Heart left ventricle (tissue), 16 donors: ENCODE results near the gene UCMA. TPM values are rescaled to one million over a fixed set of nuclear protein-coding genes. Genes with fewer than 3 reads are reported as not detected.

ENCODE experiments used
- ATAC-seq, 4 donors: fragments of 200-7000 bp; cut with Tn5 transposase; one replicate each; pipeline ENCODE4 v1.9.1; 2020 to 2022; ENCODE audit warnings: moderate library complexity in 4 of 4, mild to moderate bottlenecking in 3 of 4, moderate number of reproducible peaks in 1 of 4
- DNase-seq, 5 donors: peaks; one replicate each; pipeline ENCODE4 v3.0.0-alpha.2; 2020
- H3K27ac ChIP-seq, 12 donors: fragments of 200-600 bp; sonication (generic) in 4 of 12; one replicate each; pipeline versions ENCODE4 v1.5.0 to v1.8.0; 2016 to 2022; ENCODE audit warnings: mild to moderate bottlenecking in 2 of 12
- H3K27me3 ChIP-seq, 9 donors: fragments of 200-600 bp; sonication (generic) in 2 of 9; one replicate each; pipeline versions ENCODE4 v1.5.1 to v1.8.0; 2016 to 2022; ENCODE audit warnings: mild to moderate bottlenecking in 3 of 9
- H3K36me3 ChIP-seq, 9 donors: fragments of 200-600 bp; sonication (generic) in 2 of 9; one replicate each; pipeline versions ENCODE4 v1.5.0 to v1.8.0; 2018 to 2022; ENCODE audit warnings: mild to moderate bottlenecking in 2 of 9
- H3K4me1 ChIP-seq, 12 donors: fragments of 200-600 bp; sonication (generic) in 4 of 12; one replicate each; pipeline versions ENCODE4 v1.5.0 to v1.8.0; 2016 to 2022; ENCODE audit warnings: mild to moderate bottlenecking in 3 of 12
- H3K4me3 ChIP-seq, 12 donors: fragments of 200-600 bp; sonication (generic) in 4 of 12; one replicate each; pipeline versions ENCODE4 v1.5.0 to v1.8.0; 2017 to 2022; ENCODE audit warnings: mild to moderate bottlenecking in 9 of 12, moderate library complexity in 4 of 12
- H3K9me3 ChIP-seq, 12 donors: fragments of 200-600 bp; sonication (generic) in 4 of 12; one replicate each; pipeline versions ENCODE4 v1.5.0 to v1.8.0; 2016 to 2022; ENCODE audit warnings: mild to moderate bottlenecking in 1 of 12
- POLR2A ChIP-seq, 2 donors: fragments of 450-650 bp; IDR thresholded peaks; one replicate each; pipeline ENCODE4 v1.6.1; 2017; ENCODE audit warnings: antibody characterized with exemption in 2 of 2, mild to moderate bottlenecking in 2 of 2, moderate library complexity in 2 of 2
- WGBS, 4 donors: extraction: QIAGEN DNeasy Blood & Tissue Kit in 2 of 4; methylation state at CpG; one replicate each; pipeline versions ENCODE4 v1.1.5 to v1.1.7; 2013 to 2018; 5-methylcytosine and 5-hydroxymethylcytosine counted together
- intact Hi-C, 10 donors: fragments of 100-400 bp; cut with DNase I; formaldehyde crosslinking; loops; one replicate each; pipeline versions ENCODE4 v1.11.1 to v1.14.2; 2022
- polyA plus RNA-seq, 2 donors: library from polyadenylated mRNA; stranded (reverse); fragments of 200-250 nt; gene quantifications; one replicate each; pipeline ENCODE4 v1.2.3, GENCODE V29; 2013
- total RNA-seq, 9 donors: library from RNA; depleted of rRNA in 2 of 9; stranded (reverse); fragments of >200 nt in 2 of 9; fragmentation: NEBNext Ultra II Directional in 3 of 9; extraction: Animal tissue kit (Norgen Biotek cat#: 25700) in 3 of 9; gene quantifications; one replicate each; pipeline versions ENCODE4 v1.1.0 to v1.2.4, GENCODE V29; 2016 to 2023
- TF ChIP-seq, protein P1 (sequence below), 12 donors: fragments of 200-600 bp; sonication (generic) in 4 of 12; IDR thresholded peaks; one replicate each; pipeline versions ENCODE4 v1.5.0 to v1.8.0; 2018 to 2022; ENCODE audit warnings: antibody characterized with exemption in 12 of 12, mild to moderate bottlenecking in 5 of 12
- donor health status: ischemic (EF 13 %, LVEDD 7.1; RV severe dilation, severe dysfunction).
- donor health status: healthy with polysubstance abuse.
- donor health status: DM: no; HTN: yes; CAD: no.
- donor health status: DM: no; HTN: no; CAD: no.
- donor health status: ischemic (EF 25% LVEDD 6.9; RV normal size, moderate dysfunction).
- donor health status: ischemic (EF 25% LVEDD 5.7; RV mildly dilated, moderate dysfunction).
- donor health status: healthy.
- donor health status: DM: yes; HTN: yes; CAD: no.
- donor health status: ischemic (EF 35%, LVEDD 5.7; RV mildly dilated, moderate dysfunction).
- donor health status: nonischemic (EF 11% LVEDD 7.7; RV severe dilation, severe dysfunction).
- donor health status: DM: yes; HTN: yes; CAD: no.
- donor health status: PGD.
- donor health status: ischemic (EF 29% LVEDD 5.4; RV normal size, mild dysfunction).
- donor health status: nonischemic (EF 23%, LVEDD 6.1; RV moderate dilation, normal function).

The UCMA gene
- total and polyA plus RNA-seq, 11 donors = 0.38 TPM; not detected in 10

DNA sequence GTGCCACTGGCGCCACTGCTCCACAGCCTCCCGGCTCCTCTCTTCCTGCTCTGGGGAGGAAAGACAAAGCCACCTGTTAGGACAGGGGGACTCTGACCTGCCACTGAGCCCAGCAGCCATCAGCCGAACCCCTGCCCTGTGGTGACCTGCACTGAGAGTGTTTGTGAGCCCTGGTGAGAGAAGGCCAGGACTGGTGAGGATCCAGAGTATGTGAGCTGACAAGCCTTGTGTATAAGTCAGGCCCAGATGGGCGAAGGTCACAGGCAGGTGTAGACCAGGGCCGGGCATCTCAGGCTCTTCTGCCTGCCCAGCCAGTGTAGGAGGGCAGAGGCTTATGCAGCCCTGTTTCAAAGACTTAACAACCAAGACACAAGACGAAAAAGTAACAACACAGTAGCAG lies 12.0 kb downstream of the UCMA start:
- DNase-seq (no peak), ATAC-seq (no peak)
- no peaks in the 10 kb centered on the region for H3K36me3 ChIP-seq
- no peaks in the 10 kb centered on the region for H3K27me3 ChIP-seq
- no peaks in the 10 kb centered on the region for H3K9me3 ChIP-seq
- no peak overlapping the region for H3K27ac ChIP-seq
- intact Hi-C loops = no loop called here
- H3K4me3 ChIP-seq = no peak overlapping the region
- H3K4me1 ChIP-seq = no peaks in the 10 kb centered on the region
- TF ChIP-seq, protein P1, sequence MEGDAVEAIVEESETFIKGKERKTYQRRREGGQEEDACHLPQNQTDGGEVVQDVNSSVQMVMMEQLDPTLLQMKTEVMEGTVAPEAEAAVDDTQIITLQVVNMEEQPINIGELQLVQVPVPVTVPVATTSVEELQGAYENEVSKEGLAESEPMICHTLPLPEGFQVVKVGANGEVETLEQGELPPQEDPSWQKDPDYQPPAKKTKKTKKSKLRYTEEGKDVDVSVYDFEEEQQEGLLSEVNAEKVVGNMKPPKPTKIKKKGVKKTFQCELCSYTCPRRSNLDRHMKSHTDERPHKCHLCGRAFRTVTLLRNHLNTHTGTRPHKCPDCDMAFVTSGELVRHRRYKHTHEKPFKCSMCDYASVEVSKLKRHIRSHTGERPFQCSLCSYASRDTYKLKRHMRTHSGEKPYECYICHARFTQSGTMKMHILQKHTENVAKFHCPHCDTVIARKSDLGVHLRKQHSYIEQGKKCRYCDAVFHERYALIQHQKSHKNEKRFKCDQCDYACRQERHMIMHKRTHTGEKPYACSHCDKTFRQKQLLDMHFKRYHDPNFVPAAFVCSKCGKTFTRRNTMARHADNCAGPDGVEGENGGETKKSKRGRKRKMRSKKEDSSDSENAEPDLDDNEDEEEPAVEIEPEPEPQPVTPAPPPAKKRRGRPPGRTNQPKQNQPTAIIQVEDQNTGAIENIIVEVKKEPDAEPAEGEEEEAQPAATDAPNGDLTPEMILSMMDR (IDR thresholded peaks at IDR 0.05) = no peak
- TF ChIP-seq POLR2A (IDR thresholded peaks at IDR 0.05) = no peak
- 81 to 89% (median 88%) methylated on average over 6 of the region's 6 CpGs for WGBS, 4 donors

DNA sequence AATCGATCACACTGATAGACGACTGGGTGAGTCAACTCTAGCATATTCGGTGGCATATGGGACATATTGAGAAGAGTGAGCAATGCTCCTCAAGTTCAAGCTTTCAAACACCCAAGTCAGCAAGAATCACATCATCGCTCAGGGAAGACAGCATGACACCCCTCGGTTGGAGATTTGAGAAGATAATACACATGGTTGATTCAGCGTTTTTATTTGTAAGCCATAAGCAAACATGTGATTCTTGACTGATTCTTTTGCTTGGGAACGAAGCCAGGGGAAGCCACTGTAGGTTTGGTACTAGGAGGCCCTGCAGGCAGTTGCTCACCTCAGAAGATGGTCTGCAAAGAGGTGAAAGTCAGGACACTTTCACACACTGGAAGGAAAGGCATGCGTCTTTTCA lies 12.6 kb downstream of the UCMA start:
- ATAC-seq = no peak
- no peak overlapping the region for H3K4me3 ChIP-seq
- no peaks in the 10 kb centered on the region for H3K4me1 ChIP-seq
- H3K36me3 ChIP-seq = no peaks in the 10 kb centered on the region
- H3K27ac ChIP-seq = no peak overlapping the region
- no peaks in the 10 kb centered on the region for H3K9me3 ChIP-seq
- TF ChIP-seq, protein P1 (IDR thresholded peaks at IDR 0.05) = no peak
- TF ChIP-seq POLR2A (IDR thresholded peaks at IDR 0.05) = no peak
- intact Hi-C loops = no loop called here
- no peak for DNase-seq
- 88 to 92% (median 90%) methylated on average over 8 of the region's 8 CpGs for WGBS, 4 donors
- H3K27me3 ChIP-seq = no peaks in the 10 kb centered on the region

DNA sequence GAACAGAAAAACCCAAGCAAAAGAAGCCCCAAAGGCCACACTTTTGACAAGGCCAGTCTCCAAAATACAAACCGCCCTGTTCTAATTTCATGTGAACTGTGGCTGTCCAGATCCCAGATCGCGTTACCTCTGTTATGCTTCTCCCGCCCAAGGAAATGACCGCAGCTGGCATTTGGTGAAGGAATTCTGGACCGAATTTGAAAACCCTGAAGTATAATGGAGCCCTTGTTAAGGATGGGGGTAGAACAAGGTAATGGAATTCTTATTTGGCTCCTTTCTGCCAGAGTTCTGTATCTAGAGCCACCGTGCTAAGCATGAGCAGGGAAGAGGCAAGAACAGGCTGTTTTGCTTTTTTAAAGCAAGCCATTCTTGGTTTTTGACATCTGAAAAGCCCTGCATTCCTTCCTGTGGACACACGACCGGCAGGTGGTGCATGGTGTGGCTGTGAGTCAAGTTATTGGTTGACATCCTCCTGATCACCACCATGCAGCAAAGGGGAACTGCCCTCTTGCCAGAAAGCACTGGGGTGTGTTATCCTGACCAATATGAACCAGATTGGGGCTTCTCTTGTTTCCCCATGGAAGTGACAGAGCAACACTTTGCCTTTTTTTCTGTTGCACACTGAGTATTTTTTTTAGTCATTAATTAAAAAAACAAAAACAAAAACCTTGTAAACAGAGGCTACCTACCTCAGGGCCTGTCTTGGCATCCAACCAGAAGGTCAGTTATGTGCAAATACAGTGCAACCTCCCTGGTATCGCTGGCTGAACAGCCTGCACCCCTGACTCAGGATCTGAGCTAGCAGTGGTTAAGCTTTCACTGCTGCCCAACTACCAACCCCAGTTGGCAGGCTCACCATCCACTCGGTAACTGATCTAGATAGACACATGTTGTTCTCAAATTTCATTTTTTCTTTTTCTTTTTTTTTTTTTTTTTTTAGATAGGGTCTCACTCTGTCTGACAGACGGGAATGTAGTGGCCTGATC lies 14.2 kb downstream of the UCMA start:
- TF ChIP-seq POLR2A (IDR thresholded peaks at IDR 0.05) = no peak
- TF ChIP-seq, protein P1 (IDR thresholded peaks at IDR 0.05) = no peak
- H3K4me1 ChIP-seq = no peaks in the 10 kb centered on the region
- no peaks in the 10 kb centered on the region for H3K36me3 ChIP-seq
- 61 to 71% (median 66%) methylated on average over 12 of the region's 12 CpGs for WGBS, 4 donors
- no peak overlapping the region for H3K4me3 ChIP-seq
- H3K27ac ChIP-seq = no peak overlapping the region
- intact Hi-C loops = no loop called here
- no peaks in the 10 kb centered on the region for H3K27me3 ChIP-seq
- DNase-seq (no peak), ATAC-seq (no peak)
- no peaks in the 10 kb centered on the region for H3K9me3 ChIP-seq

DNA sequence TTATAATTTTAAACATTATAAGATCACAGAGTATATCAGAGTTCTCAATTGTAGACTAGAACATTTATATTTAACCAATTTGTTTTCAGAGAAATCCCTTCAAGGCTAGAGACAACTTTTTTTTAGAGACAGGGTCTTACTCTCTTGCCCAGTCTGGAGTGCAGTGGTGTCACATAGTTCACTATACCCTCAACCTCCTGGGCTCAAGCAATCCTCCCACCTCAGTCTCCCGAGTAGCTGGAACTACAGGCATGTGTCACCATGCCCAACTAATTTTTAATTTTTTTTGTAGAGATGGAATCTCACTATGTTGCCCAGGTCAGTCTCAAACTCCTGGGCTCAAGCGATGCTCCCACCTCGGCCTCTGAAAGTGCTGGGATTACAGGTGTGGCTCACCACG lies 15.3 kb downstream of the UCMA start:
- H3K9me3 ChIP-seq = no peaks in the 10 kb centered on the region
- H3K27me3 ChIP-seq = no peaks in the 10 kb centered on the region
- H3K27ac ChIP-seq = no peak overlapping the region
- no peaks in the 10 kb centered on the region for H3K36me3 ChIP-seq
- no peak for ATAC-seq
- intact Hi-C loops = no loop called here
- 92 to 96% (median 94%) methylated on average over 4 of the region's 4 CpGs for WGBS, 4 donors
- TF ChIP-seq POLR2A (IDR thresholded peaks at IDR 0.05) = no peak
- TF ChIP-seq, protein P1 (IDR thresholded peaks at IDR 0.05) = no peak
- DNase-seq = no peak
- H3K4me1 ChIP-seq = no peaks in the 10 kb centered on the region
- H3K4me3 ChIP-seq = no peak overlapping the region
